Endothelial cell of umbilical vein (primary cell): Measurements from ENCODE around the gene MACF1. TPM values are rescaled to one million over a fixed set of nuclear protein-coding genes. Genes with fewer than 3 reads are reported as not detected.

ENCODE experiments used
- BruUV-seq: library from RNA; stranded (reverse); fragments of 400-500 nt; replicated peaks from 2 replicates; lab custom pipeline; 2021; lab: Mats Ljungman, UMichigan
- CTCF ChIA-PET: fragments of 300-600, 350-600 bp; sonication (Branson Sonifier 250); formaldehyde crosslinking; loops from one replicate; lab custom pipeline; 2021; ENCODE audit warnings: antibody characterized with exemption, inconsistent platforms; lab: Charles Lee
- POLR2A ChIA-PET: fragments of 300-600, 350-600 bp; sonication (Branson Sonifier 250); formaldehyde crosslinking; loops from one replicate; lab custom pipeline; 2021; ENCODE audit warnings: antibody characterized with exemption, inconsistent platforms; lab: Charles Lee
- DNase-seq: peaks from one replicate; pipeline ENCODE4 v3.0.0-alpha.2; 2011; ENCODE audit warnings: low read depth, low spot score
- FAIRE-seq: peaks from 2 replicates; lab custom pipeline; 2011; peaks lifted over from hg19 to GRCh38; lab: Jason Lieb, UNC
- H2AFZ ChIP-seq: 2 replicates; pipeline ENCODE4 v1.6.0; 2012; ENCODE audit warnings: low read depth, low read length, control low read depth, inconsistent platforms
- H3K27ac ChIP-seq: 2 replicates; pipeline ENCODE4 v1.5.1; 2011; ENCODE audit warnings: low read depth, mild to moderate bottlenecking, control low read depth, low read length, moderate library complexity; ENCODE audit not compliant: insufficient read depth
- H3K27me3 ChIP-seq, 2 experiments: 2 replicates each; pipeline versions ENCODE4 v1.6.0 to v1.6.1; 2011; ENCODE audit warnings: low read length in 2 of 2, mixed read lengths in 1 of 2; ENCODE audit not compliant: control insufficient read depth in 2 of 2, insufficient read depth in 2 of 2
- H3K36me3 ChIP-seq, 2 experiments: 2 replicates in 1 of 2; 3 replicates in 1 of 2; pipeline ENCODE4 v1.5.1; 2011; ENCODE audit warnings: low read length in 2 of 2, mild to moderate bottlenecking in 1 of 2, moderate library complexity in 1 of 2; ENCODE audit not compliant: control insufficient read depth in 2 of 2, insufficient read depth in 2 of 2; ENCODE audit errors: extremely low read depth in 1 of 2
- H3K4me1 ChIP-seq: 3 replicates; pipeline ENCODE4 v1.5.1; 2011; ENCODE audit warnings: mild to moderate bottlenecking, low read length; ENCODE audit not compliant: control insufficient read depth, insufficient read depth; ENCODE audit errors: extremely low read depth
- H3K4me2 ChIP-seq: 2 replicates; pipeline ENCODE4 v1.6.1; 2011; ENCODE audit warnings: low read length, control low read depth, mixed read lengths; ENCODE audit not compliant: insufficient read depth
- H3K4me3 ChIP-seq, 3 experiments: fragments of 200-600 bp in 1 of 3; sonication (generic), shearing (Covaris generic) in 1 of 3; replicated peaks in 1 of 3; 2 replicates each; pipeline ENCODE4 v1.5.1; 2011 to 2016; ENCODE audit warnings: control low read depth in 3 of 3, low read length in 3 of 3, mild to moderate bottlenecking in 2 of 3, inconsistent platforms in 1 of 3, low read depth in 1 of 3, moderate library complexity in 1 of 3; ENCODE audit not compliant: insufficient read depth in 1 of 3
- H3K79me2 ChIP-seq: 2 replicates; pipeline ENCODE4 v1.6.0; 2012; ENCODE audit warnings: low read length, inconsistent platforms; ENCODE audit not compliant: control insufficient read depth, insufficient read depth
- H3K9ac ChIP-seq: replicated peaks from 2 replicates; pipeline ENCODE3; 2011; ENCODE audit warnings: low read length, control low read depth; ENCODE audit not compliant: insufficient read depth; ENCODE audit errors: extremely low read depth
- H3K9me1 ChIP-seq: replicated peaks from 3 replicates; pipeline ENCODE4 v1.6.0; 2011; ENCODE audit warnings: mild to moderate bottlenecking, low read length; ENCODE audit not compliant: control insufficient read depth, insufficient read depth; ENCODE audit errors: extremely low read depth
- H3K9me3 ChIP-seq: replicated peaks from 2 replicates; pipeline ENCODE4 v1.5.1; 2012; ENCODE audit warnings: low read length, inconsistent platforms; ENCODE audit not compliant: control insufficient read depth, insufficient read depth
- H4K20me1 ChIP-seq: replicated peaks from 2 replicates; pipeline ENCODE3; 2011; ENCODE audit warnings: mild to moderate bottlenecking, low read length; ENCODE audit not compliant: control insufficient read depth, insufficient read depth; ENCODE audit errors: extremely low read depth
- EZH2 ChIP-seq: IDR thresholded peaks from 2 replicates; pipeline ENCODE4 v1.6.1; 2012; ENCODE audit warnings: borderline replicate concordance, low read depth, mild to moderate bottlenecking, moderate library complexity, low read length, inconsistent platforms; ENCODE audit not compliant: severe bottlenecking
- FOS ChIP-seq: IDR thresholded peaks from 2 replicates; pipeline ENCODE4 v1.6.1; 2011; ENCODE audit warnings: mild to moderate bottlenecking, low read length, moderate library complexity, borderline replicate concordance; ENCODE audit not compliant: insufficient read depth
- GATA2 ChIP-seq: IDR thresholded peaks from 2 replicates; pipeline ENCODE4 v1.7.0; 2011; ENCODE audit warnings: low read depth, mild to moderate bottlenecking, moderate library complexity, mixed read lengths, low read length; ENCODE audit not compliant: insufficient read length, insufficient read depth
- JUN ChIP-seq: IDR thresholded peaks from 2 replicates; pipeline ENCODE4 v1.6.1; 2011; ENCODE audit warnings: borderline replicate concordance, low read depth; ENCODE audit not compliant: insufficient read length, insufficient read depth
- MYC ChIP-seq: IDR thresholded peaks from one replicate; pipeline ENCODE4 v1.6.1; 2011; ENCODE audit warnings: mild to moderate bottlenecking, low read depth, low read length
- POLR2A ChIP-seq: IDR thresholded peaks from 2 replicates; pipeline ENCODE4 v1.6.1; 2012; ENCODE audit warnings: low read depth, mild to moderate bottlenecking, control low read depth, low read length
- POLR2AphosphoS5 ChIP-seq: IDR thresholded peaks from 2 replicates; pipeline ENCODE4 v1.6.1; 2012; ENCODE audit warnings: low read depth, mild to moderate bottlenecking, control low read depth, low read length, moderate library complexity; ENCODE audit not compliant: insufficient read depth
- dilution Hi-C: fragments of 300-500 bp; cut with MboI; formaldehyde crosslinking; loops from one replicate; pipeline ENCODE4 v1.15.0; 2019; ENCODE audit warnings: low sequenced_read_pairs; ENCODE audit not compliant: extremely low pct_ligation_motif_present
- intact Hi-C: fragments of 100-400 bp; cut with micrococcal nuclease; formaldehyde crosslinking; loops from one replicate; pipeline ENCODE4 v1.10.0; 2022
- polyA plus RNA-seq, 4 experiments: library from polyadenylated mRNA; depleted of rRNA in 3 of 4; stranded (reverse) in 3 of 4; unstranded in 1 of 4; fragments of >200 nt; gene quantifications; 2 replicates each; pipeline versions ENCODE4 v1.2.1 to v1.2.3, GENCODE V29; 2011 to 2012; ENCODE audit warnings: missing spikeins in 1 of 4
- total RNA-seq: library from RNA; stranded (reverse); gene quantifications from 2 replicates; pipeline ENCODE4 v1.2.3, GENCODE V29; 2021
- TF ChIP-seq, protein P1 (sequence below): IDR thresholded peaks from 2 replicates; pipeline ENCODE4 v1.6.1; 2011; ENCODE audit not compliant: insufficient read depth, insufficient read length
- TF ChIP-seq, protein P2 (sequence below), 2 donors: IDR thresholded peaks; 1 replicate in 1 of 2; 2 replicates in 1 of 2; pipeline ENCODE4 v1.5.1; 2011; ENCODE audit warnings: low read length in 2 of 2, mild to moderate bottlenecking in 2 of 2, moderate library complexity in 2 of 2, control low read depth in 1 of 2, inconsistent platforms in 1 of 2, low read depth in 1 of 2; ENCODE audit not compliant: insufficient read depth in 1 of 2; ENCODE audit errors: extremely low read depth in 1 of 2

MACF1 gene
- total and polyA plus RNA-seq, 2 donors (not counting 3 experiments of a cell fraction or from before 2014, with no cell fraction given) = 122 to 587 TPM

DNA sequence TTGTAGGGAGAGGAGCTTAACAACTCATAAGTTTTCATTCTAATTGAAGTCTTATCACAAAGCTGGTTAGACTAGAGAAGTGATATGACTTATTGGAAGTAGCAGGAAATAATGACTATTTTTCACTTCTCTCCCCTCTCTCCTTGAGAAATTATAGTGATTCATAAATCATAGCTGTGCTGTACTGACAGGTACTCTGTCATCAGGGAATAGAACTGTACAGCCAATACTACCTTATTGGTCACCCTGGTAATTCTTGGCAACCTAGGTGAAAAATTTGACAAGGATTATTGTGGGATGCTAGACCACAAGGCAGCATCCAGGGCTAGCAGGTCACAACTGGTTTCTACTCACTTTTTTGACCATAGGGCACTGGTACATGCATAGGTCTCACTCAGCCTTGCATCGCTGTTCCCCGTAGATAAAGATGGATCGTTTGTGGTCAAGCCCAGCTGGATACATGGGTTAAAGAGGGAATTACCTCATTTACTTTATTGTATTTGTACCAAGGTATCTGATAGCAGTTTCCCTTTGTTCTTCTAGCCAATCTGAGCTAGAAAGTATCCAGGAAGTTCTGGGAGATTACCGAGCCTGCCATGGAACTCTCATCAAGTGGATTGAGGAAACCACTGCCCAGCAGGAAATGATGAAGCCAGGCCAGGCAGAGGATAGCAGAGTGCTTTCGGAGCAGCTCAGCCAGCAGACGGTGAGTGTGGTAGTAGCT lies 113.6 kb downstream of the MACF1 start:
- intact Hi-C loops = loop anchor here (1.0 to 2.0 kb wide), 4 partner anchors 125 to 220 kb away; no protein-coding TSS in a partner anchor
- peak; percentile 91 for DNase-seq

More for the DNA sequence above, 113.6 kb downstream of the MACF1 start:
- Histone ChIP-seq H3K9me1 (no peaks in the 10 kb centered on the region), H3K36me3 (peaks cover 36 to 38% of the 10 kb centered on the region in 2 experiments), H3K9me3 (no peaks in the 10 kb centered on the region), H3K27ac (peak overlapping the region; percentile 71), H4K20me1 (no peaks in the 10 kb centered on the region), H3K4me3 (peak overlapping the region in 2 of 3 experiments; percentile 3 to 33), H3K4me2 (peak overlapping the region; percentile 59), H2AFZ (no peak overlapping the region), H3K9ac (peak overlapping the region; percentile 55), H3K27me3 (no peaks in the 10 kb centered on the region), H3K79me2 (peaks cover 10% of the 10 kb centered on the region), H3K4me1 (peaks cover 24% of the 10 kb centered on the region)
- POLR2A ChIA-PET = interaction anchor here (0.6 to 0.8 kb wide), 4 partner anchors 11 to 29 kb away, joined by 3 read pairs; no protein-coding TSS in a partner anchor
- peak; percentile 48 for TF ChIP-seq POLR2AphosphoS5
- TF ChIP-seq JUN = peak; percentile 45
- TF ChIP-seq EZH2 = no peak
- peak; percentile 74 for TF ChIP-seq GATA2
- peak; percentile 31 for TF ChIP-seq POLR2A
- TF ChIP-seq, protein P1, sequence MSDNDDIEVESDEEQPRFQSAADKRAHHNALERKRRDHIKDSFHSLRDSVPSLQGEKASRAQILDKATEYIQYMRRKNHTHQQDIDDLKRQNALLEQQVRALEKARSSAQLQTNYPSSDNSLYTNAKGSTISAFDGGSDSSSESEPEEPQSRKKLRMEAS = no peak
- TF ChIP-seq, protein P2, sequence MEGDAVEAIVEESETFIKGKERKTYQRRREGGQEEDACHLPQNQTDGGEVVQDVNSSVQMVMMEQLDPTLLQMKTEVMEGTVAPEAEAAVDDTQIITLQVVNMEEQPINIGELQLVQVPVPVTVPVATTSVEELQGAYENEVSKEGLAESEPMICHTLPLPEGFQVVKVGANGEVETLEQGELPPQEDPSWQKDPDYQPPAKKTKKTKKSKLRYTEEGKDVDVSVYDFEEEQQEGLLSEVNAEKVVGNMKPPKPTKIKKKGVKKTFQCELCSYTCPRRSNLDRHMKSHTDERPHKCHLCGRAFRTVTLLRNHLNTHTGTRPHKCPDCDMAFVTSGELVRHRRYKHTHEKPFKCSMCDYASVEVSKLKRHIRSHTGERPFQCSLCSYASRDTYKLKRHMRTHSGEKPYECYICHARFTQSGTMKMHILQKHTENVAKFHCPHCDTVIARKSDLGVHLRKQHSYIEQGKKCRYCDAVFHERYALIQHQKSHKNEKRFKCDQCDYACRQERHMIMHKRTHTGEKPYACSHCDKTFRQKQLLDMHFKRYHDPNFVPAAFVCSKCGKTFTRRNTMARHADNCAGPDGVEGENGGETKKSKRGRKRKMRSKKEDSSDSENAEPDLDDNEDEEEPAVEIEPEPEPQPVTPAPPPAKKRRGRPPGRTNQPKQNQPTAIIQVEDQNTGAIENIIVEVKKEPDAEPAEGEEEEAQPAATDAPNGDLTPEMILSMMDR (IDR thresholded peaks at IDR 0.05; ENCODE audit: extremely low read depth in 1 of 2, insufficient read depth in 1 of 2, low read depth in 1 of 2, low read length in 2 of 2) = no peak
- no peak for TF ChIP-seq MYC
- TF ChIP-seq FOS = peak; percentile 70
- dilution Hi-C loops = no loop called here
- CTCF ChIA-PET = interaction anchor here (0.9 to 4.4 kb wide), 10 partner anchors 9 to 221 kb away, joined by 3 to 25 read pairs (median 6); no protein-coding TSS in a partner anchor
- peak; percentile 89 for FAIRE-seq
- BruUV-seq = TSS peak; percentile 86
